ENCODE measurements around the gene JAKMIP1. TPM values are rescaled to one million over a fixed set of nuclear protein-coding genes. Genes with fewer than 3 reads are reported as not detected.

JAKMIP1 gene
- total RNA-seq, 1 donor from 2014 or later = not detected

- no peaks in the 10 kb centered on the region for H3K36me3 ChIP-seq (ENCODE audit: control insufficient read depth, insufficient read depth, low read length)
- no peak for TF ChIP-seq CTCF (IDR thresholded peaks at IDR 0.05; ENCODE audit: insufficient read depth, low read length, poor library complexity, severe bottlenecking)
- DNase-seq (ENCODE audit: low read depth) = no peak
- H3K4me3 ChIP-seq (ENCODE audit: low read depth, low read length) = no peak overlapping the region
- H3K27me3 ChIP-seq (ENCODE audit: control insufficient read depth, insufficient read depth, low read length) = no peaks in the 10 kb centered on the region
These were observed 161.6 kb downstream of the JAKMIP1 start for GRCh38 chr4:6038711-6039110.

- no peaks in the 10 kb centered on the region for H3K36me3 ChIP-seq (ENCODE audit: control insufficient read depth, insufficient read depth, low read length)
- no peak overlapping the region for H3K4me3 ChIP-seq (ENCODE audit: low read depth, low read length)
- no peak for DNase-seq (ENCODE audit: low read depth)
- no peaks in the 10 kb centered on the region for H3K27me3 ChIP-seq (ENCODE audit: control insufficient read depth, insufficient read depth, low read length)
- no peak for TF ChIP-seq CTCF (IDR thresholded peaks at IDR 0.05; ENCODE audit: insufficient read depth, low read length, poor library complexity, severe bottlenecking)
These were observed 164.6 kb downstream of the JAKMIP1 start for GRCh38 chr4:6035786-6036185.

- H3K4me3 ChIP-seq (ENCODE audit: low read depth, low read length) = no peak overlapping the region
- TF ChIP-seq CTCF (IDR thresholded peaks at IDR 0.05; ENCODE audit: insufficient read depth, low read length, poor library complexity, severe bottlenecking) = no peak
- H3K27me3 ChIP-seq (ENCODE audit: control insufficient read depth, insufficient read depth, low read length) = no peaks in the 10 kb centered on the region
- DNase-seq (ENCODE audit: low read depth) = no peak
- H3K36me3 ChIP-seq (ENCODE audit: control insufficient read depth, insufficient read depth, low read length) = no peaks in the 10 kb centered on the region
These were observed 167.0 kb downstream of the JAKMIP1 start for GRCh38 chr4:6033381-6033780.

GRCh38 chr4:6032249-6033244, 167.8 kb downstream of the JAKMIP1 start:
- no peak for TF ChIP-seq CTCF (IDR thresholded peaks at IDR 0.05; ENCODE audit: insufficient read depth, low read length, poor library complexity, severe bottlenecking)
- no peaks in the 10 kb centered on the region for H3K27me3 ChIP-seq (ENCODE audit: control insufficient read depth, insufficient read depth, low read length)
- DNase-seq (ENCODE audit: low read depth) = no peak
- no peaks in the 10 kb centered on the region for H3K36me3 ChIP-seq (ENCODE audit: control insufficient read depth, insufficient read depth, low read length)
- no peak overlapping the region for H3K4me3 ChIP-seq (ENCODE audit: low read depth, low read length)

GRCh38 chr4:6031846-6032245, 168.5 kb downstream of the JAKMIP1 start:
- no peak for DNase-seq (ENCODE audit: low read depth)
- no peak for TF ChIP-seq CTCF (IDR thresholded peaks at IDR 0.05; ENCODE audit: insufficient read depth, low read length, poor library complexity, severe bottlenecking)
- Histone ChIP-seq H3K27me3 (ENCODE audit: control insufficient read depth, insufficient read depth, low read length) (no peaks in the 10 kb centered on the region), H3K4me3 (ENCODE audit: low read depth, low read length) (no peak overlapping the region), H3K36me3 (ENCODE audit: control insufficient read depth, insufficient read depth, low read length) (no peaks in the 10 kb centered on the region)

All from kidney epithelial cell (primary cell).